GM18520 (cell line): Measurements from ENCODE around the gene FXR2.
"Not testable (repeated sequence)": the region's sequence is repeated elsewhere in the genome, so short reads cannot be mapped to it uniquely, and the experiment has no call there.

Experiments
- ATAC-seq: cut with Tn5 transposase; IDR thresholded peaks from one replicate; pipeline ENCODE4 v1.9.1; 2021; ENCODE audit not compliant: unreplicated experiment

The FXR2 gene

DNA sequence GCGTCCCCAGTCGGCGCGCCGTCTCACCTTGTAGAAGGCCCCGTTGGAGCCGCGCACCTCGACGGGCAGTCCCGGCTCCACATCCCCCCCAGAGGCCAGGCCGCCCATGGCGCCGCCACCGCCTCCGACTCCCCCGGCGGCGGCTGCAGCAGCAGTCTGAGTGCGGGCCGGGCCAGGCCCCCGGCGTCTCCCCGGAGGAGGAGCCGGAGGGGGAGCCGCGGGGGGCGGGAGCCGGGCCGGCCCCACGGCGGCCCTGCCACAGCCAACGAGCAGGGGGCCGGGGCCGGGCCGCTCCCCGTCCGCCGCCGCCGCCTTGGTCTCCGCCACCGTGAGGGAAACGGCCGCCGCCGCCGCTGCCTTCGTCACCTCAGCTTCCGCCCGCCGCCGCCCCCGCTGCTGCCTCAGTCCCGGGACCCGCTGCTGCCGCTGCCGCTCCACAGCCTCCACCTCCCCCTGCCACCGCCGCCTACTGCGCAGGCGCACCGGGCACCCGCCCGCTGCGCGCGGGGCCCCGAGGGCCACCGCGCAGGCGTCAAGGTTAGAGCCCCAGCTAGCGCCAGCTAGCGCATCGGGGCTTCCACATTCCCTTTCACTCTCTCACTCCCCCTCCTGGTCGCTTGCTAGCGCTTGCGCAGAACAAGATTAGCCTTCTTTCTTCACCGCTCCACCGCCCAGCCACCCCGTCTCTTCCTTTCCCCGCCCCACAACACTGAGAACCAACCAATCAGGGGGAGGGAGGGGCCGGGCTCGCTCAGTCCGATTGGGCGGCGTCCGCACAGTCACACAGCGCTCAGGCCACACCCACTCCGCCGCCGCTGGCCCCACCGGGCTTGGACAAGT, at the start of gene FXR2:
FXR2 (minus strand) TSS at position 473 of the 840 bp plus-strand sequence; CDS start at position 108, 365 bp downstream.
- ATAC-seq: peak; percentile 88

DNA sequence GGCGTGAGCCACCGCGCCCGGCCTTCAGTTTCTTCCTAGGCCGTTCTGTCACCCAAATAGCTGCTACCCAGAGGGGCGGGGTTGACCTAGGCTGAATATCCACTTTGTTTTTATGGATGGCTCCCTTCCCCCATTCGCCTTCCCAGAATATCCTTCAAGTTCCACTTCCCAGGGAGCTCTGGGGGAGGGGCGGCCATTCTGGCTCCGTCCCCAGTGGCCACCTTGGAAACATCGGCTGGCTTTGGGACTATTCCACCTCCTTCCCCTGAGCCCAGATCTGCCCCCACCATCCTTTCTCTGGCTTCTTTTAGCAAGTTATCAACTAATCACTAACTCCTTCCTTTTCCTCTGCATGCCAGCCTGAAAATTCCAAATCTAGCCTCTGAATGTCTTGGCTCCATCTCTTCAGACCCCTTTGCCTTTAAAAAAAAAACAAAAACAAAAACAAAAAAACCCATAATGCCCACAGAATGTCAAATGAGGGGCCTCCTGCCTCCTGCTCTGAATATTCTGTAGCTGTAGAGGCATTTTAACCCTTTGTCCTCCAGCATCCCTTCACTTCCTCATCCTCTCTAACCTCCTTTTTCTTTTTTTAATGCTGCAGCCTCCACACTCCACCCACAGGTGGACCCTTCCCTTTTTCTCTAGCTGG, 42.4 kb upstream of the FXR2 start:
- no peak for ATAC-seq

DNA sequence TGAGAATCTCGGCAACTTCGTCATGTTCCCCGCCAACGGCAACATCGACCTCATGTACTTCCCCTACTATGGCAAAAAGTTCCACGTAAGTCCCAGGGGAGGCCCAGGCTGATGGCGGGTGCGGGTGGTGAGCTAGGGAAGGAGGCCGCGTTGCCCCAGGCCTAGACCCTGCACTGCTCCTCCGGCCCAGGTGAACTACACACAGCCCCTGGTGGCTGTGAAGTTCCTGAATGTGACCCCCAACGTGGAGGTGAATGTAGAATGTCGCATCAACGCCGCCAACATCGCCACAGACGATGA, 40.8 kb upstream of the FXR2 start:
- no peak for ATAC-seq

DNA sequence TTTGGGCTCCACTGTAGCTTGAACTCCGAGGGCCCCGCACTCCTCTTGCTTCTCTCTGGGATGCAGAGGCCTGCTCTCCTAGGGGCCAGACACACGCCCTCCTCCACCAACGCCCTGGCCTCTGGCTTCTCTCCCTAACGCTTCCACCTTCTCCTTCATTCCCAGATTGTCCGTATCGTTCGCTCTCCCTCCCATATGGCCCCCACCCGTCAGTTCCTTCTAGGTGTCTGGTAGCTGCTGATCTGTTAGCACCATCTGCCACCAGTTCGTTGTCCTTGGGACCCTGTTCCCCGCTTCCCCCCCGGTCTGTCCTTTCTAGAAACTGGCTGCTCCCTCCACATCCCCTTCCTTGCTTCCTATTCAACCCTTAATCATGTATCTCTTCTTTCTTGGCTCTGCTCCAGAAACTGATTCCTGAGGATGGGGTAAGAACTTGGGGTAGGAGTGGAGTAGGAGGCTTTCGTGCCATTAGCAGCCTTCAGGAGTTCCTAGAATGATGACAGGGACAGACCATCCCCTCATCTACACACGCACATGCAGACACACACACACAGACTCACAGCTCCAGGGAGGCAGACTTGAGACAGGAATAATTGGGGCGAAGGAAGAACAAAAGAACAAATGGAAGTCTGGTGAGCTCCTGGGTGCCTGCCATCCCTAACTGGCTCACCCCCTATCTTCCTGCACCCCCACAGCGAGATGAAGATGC, 40.3 kb upstream of the FXR2 start:
- no peak for ATAC-seq

DNA sequence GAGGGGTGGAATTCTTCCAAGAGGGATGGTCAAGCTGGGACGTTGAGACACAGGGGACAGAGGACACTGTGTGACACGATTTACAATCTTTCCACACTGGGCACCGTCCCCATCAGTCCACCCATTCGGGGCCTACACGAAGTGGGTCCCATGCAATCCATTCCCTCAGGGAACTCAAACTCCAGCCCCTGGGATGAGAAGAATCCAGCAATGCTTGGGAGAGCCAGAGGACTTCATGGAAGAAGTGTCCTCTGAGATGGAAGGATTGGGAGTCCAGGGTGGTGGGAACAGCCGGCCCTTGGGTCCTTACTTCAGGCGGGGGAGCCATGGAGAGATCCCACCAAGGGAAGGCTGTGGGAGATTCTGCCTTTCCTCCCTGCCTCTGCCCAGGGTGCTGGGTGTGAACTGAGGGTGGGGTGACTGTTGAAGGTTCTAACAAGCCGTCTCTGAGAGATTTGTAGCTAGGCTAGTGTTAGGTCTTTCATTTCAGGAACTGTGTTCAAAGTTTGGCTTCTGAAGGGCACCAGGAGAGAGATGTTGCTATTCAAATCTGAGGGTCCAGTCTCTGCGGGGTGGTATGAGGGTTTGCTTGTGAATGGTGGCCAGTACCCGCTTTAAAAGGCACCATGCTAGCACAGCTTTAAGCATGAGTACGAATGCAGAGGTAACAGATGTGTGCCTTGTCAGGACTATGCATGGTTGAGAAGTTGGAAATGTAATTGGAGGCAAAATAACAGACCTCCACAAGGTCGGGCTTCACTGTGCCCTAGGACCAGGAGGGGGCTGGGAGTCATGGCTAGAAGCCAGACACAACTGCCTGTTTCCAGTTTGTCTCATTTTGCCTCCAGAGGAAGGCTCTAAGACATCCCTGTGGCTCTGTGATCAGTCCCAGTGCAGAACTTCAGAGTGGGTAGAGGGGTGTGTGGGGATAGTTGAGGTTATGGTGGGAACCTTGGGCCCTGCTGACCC, 38.0 kb upstream of the FXR2 start:
- no peak for ATAC-seq

DNA sequence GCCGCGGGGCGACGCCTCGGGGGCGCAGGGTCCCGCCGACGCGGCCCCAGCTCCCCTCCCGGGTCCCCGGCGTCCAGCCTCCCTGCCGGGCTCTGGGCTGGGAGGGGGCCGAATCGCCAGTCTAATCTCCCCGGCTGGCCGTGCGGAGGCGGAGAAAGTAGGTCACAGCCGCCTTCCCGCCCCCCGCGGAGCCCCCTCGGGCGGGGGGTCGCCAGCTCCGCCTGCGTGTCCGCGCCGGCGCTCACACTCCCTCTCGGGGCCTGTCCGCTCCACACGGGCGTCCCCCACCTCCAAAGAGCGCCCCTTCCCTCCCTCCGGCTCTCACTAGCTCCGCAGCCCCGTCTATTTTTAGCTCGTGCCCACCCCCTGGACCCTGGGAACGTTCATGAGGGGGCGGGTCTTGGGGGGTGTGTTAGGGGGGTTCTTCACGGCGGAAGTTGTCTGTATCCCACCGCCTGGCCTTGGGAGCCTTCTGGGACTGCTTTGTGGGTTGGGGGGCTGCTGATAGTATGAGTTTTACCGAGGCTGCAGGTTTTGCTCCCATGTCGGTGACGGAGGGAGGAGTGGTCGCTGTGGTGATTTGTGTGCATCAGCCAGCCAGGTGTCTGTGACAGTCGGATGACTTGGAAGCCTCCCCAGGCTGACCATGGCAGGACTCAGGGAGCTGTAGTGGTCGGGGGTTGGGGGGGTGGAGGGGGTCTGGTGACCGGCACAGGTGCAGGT, 37.1 kb upstream of the FXR2 start:
- no peak for ATAC-seq

DNA sequence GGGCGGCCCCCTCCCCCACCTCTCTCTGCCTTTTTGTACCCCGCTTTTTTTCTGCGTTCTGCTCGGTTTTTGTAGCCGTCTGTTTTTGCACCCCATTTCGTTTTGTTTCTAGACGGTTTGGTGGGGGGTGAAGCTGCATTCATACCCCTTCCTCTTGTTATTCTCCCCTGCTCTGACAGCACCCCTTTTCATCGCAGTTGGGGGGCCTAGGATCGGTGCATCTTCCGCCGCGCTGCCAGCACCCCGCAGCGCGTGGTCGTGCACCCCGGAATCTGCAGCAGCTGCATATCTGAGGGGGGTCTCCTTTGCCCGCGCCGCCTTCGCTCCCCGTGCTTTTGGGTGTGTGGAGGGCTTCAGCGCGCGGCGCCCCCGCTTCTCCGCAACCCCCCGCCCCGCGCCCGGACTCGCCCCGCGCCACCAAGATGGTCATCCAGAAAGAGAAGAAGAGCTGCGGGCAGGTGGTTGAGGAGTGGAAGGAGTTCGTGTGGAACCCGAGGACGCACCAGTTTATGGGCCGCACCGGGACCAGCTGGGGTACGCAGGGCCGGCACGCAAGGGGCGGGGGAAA, 36.5 kb upstream of the FXR2 start:
- no peak for ATAC-seq

DNA sequence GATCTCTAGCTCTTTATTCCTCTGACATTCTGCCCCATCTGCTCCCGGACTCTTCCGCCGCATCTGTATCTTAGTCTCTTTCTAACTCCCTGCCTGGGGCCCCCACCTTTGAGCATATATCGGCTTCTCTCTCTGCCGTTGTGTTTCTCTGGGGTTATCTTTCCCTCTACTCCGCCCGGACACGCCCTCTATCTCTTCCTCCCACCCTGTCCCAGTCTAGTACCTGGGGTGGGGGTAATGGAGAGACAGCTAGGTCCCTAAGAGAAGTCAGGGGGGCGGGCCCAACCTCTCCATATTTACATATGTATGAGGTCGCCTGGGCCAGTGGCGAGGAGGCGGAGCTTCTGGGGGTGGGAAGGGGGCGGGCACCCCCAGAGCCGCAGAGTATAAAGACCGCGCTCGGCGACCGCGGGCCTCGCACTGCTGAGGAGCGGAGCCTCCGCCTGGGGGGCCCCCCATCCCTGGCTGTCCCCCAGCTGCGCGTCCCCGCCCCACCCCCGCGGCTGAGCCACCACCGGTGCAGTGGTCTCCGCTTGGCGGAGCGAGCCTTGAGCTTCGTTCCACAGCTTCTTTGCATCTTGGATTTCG, 35.9 kb upstream of the FXR2 start, which contains the start of gene ATP1B2:
ATP1B2 (plus strand) TSS at position 418 of the 588 bp plus-strand sequence. CDS start 593 bp downstream, outside the sequence.
- no peak for ATAC-seq

DNA sequence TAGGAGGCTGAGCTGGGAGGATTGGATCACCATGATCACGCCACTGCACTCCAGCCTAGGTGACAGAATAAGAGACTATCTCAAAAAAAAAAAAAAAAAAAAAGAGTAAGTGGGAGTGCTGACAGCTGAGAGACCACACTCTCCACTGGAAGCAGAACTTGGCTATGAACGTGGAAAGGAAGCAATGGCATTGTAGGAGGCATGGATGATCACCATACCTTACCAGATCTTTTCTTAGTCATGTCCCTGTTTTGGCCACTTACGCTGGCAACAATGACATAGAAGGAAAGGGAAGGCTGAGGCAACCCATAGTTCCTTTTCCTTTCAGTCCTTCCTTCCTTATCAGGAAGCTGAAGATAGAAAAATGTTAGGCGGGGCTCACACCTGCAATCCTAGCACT, 32.3 kb upstream of the FXR2 start:
- no peak for ATAC-seq

DNA sequence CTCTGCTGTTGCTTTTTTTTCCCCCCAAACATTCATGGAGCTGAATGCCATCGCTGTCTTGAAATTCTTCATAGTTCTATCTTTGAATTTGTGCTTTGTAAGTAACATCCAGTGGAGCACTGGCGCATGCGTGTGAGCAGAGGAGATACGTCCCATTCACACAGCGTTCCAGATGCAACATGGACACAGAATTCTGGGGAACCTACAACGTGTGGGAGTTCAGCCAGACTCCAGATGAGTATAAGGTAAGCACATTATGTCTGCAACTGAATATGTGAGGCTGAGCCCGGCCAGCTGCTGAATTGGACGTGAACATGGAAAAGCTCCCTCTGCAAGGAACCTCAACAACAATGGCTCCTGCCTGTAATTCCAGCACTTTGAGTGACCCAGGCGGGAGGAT, 31.8 kb upstream of the FXR2 start:
- no peak for ATAC-seq

DNA sequence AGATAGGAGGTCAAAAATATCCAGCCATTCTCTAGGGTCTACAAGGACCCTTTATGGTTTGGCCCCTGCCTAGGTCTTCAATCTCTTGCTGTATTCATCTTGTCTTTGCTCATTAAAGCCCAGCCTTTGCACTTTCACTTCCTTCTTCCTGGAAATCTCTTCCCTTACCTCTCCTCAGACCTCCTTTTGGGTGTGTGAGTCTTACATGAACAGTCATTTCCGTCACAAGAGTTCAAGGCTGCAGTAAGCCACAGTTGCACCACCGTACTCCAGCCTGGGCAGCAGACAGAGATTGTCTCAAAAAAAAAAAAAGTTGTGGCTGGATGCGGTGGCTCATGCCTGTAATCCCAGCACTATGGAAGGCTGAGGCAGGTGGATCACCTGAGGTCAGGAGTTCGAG, 30.1 kb upstream of the FXR2 start:
- no peak for ATAC-seq

DNA sequence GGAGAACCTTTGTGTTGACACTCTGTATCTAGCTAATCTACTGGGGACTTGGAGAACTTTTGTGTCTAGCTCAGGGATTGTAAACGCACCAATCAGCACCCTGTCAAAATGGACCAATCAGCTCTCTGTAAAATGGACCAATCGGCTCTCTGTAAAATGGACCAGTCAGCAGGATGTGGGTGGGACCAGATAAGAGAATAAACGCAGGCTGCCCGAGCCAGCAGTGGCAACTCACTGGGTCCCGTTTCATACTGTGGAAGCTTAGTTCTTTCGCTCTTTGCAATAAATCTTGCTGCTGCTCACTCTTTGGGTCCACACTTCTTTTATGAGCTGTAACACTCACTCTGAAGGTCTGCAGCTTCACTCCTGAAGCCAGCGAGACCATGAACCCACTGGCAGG, 26.9 kb upstream of the FXR2 start:
- not testable (repeated sequence) for ATAC-seq

DNA sequence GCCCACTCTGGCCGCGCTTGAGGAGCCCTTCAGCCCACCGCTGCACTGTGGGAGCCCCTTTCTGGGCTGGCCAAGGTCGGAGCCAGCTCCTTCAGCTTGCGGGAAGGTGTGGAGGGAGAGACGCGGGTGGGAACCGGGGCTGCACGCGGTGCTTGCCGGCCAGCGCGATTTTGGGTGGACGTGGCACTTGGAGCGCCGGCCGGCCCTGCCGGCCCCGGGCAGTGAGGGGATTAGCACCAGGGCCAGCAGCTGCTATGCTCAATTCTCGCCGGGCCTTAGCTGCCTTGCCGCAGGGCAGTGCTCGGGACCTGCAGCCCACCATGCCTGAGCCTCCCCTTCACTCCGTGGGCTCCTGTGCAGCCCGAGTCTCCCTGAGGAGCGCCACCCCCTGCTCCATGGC, 26.1 kb upstream of the FXR2 start:
- ATAC-seq: no peak

DNA sequence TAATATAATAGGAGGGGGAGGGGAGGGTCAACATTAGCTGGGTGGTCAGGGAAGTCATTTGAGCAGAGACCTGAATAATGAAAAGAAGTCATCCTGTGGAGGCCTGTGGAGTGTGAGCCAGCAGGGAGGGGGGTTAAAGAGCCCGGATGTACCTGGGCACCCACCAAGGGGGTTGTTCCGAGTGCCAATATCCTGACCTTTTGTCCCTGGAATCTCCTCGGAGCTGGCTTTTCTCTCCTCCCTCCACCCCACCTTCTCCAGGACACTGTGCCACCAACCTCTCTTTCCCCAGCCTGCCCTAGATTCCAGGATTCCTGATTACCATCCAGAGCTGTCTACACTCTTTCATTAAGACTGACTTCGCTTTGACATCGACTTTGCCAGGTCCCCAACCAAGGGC, 21.5 kb upstream of the FXR2 start:
- no peak for ATAC-seq

DNA sequence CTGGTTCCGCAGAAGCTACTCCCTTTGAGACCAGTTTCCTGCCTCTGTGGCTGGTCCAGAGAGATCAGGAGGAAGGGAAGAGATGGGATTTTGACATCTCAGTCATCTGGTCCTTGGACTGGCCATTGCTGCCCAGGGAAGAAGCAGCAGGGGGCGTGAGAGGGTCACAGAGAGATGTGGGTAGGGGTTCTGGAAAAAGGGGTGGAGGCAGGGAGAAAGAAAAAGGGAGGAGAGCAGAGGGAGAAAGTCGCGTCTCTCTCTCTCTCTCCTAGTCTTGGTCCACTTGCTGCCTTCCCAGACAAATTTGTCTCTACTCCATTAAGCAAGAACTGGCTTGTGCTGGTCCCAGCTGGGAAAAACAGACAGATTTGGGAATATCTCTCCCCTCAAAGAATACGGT, 19.7 kb upstream of the FXR2 start:
- ATAC-seq: no peak

DNA sequence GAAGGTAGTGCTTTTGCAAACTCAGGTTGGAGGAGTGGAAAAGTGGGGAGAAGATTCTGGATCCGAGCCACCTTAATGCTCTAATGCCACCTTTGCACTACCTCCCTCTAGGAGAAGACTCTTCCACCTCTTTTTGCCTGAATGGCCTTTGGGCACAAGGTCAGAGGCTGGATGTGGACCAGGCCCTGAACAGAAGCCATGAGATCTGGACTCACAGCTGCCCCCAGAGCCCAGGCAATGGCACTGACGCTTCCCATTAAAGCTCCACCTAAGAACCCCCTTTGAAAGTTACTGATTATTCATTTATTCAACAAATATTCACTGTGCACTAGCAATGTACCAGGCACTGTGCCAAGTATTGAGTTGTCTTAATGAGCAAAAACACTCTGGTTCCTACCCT, 18.4 kb upstream of the FXR2 start:
- no peak for ATAC-seq

DNA sequence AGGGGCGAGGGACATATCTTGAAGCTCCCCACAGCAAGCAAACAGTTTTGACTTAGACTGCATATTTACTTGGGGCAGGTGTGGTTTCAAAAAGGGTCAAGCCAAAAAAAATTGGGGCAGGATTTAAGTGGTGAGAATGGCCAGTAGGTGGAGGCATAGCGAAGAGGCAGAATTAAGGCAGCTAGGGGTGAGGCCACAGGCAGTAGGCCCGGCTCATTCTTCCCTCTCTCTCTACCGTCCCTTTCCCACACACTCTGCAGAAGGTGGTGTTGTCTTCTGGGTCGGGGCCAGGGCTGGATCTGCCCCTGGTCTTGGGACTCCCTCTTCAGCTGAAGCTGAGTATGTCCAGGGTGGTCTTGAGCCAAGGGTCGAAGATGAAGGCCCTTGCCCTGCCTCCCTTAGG, 17.8 kb upstream of the FXR2 start:
- ATAC-seq: no peak

DNA sequence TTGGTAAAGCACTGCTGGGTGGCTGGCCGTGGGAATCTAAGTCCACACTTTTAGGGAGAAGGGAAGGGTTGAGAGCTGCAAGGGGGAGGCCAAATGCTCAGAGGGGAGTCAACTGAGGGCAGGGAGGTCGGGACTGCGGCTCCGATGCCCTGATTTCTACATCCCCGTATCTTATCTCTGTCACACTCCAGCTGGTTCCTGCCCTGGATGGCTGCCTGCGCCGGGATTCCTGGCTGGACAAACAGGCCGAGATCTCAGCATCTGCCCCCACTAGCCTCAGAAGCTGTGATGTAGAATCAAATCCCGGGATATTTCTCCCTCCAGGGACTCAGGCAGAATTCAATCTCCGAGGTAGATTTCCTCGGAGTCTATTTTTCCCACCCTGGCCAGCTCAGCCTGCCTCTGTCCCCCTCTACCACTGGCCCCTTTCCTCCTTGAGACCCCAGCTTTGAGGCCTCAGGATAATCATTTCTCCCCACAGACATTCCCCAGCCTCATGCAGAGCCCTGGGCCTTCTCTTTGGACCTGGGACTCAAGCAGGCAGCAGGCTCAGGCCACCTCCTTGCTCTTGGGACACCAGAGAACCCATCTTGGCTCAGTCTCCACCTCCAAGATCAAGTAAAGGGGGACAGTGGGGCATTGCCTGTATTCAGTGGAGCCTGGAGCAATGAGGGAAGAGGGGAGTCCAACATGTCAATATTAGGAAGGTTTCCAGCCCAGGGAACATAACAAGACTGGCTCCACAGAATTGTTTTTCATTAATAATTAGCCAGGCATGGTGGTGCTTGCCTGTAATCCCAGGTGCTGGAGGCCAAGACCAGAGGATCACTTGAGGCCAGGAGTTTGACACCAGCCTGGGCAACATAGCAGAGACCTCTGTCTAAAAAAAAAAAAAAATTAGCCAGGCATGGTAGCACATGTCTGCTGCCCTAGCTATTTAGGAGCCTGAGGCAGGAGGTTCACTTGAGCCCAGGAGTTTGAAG, 17.0 kb upstream of the FXR2 start:
- no peak for ATAC-seq
